Vagina (tissue), 2 donors: Measurements from ENCODE around the gene SEC11A.

Source experiments
- CTCF ChIP-seq, 3 experiments: fragments of 450-650 bp in 2 of 3; fragments of 200-600 bp in 1 of 3; sonication (generic) in 1 of 3; IDR thresholded peaks; one replicate each; pipeline ENCODE4 v1.5.1; 2017 to 2019; ENCODE audit warnings: antibody characterized with exemption in 3 of 3, mild to moderate bottlenecking in 2 of 3, moderate library complexity in 2 of 3
- POLR2A ChIP-seq, 2 donors: fragments of 450-650 bp; IDR thresholded peaks; one replicate each; pipeline ENCODE4 v1.6.1; 2017; ENCODE audit warnings: antibody characterized with exemption in 2 of 2, mild to moderate bottlenecking in 2 of 2, moderate library complexity in 2 of 2
- POLR2AphosphoS5 ChIP-seq, 2 donors: sonication (generic); formaldehyde crosslinking; IDR thresholded peaks; one replicate each; pipeline ENCODE4 v1.9.0; 2017; ENCODE audit warnings: antibody characterized with exemption in 2 of 2, mild to moderate bottlenecking in 2 of 2, low read depth in 1 of 2; ENCODE audit not compliant: insufficient read depth in 1 of 2

GRCh38 chr15:84740691-84741090 lies 24.8 kb upstream of the SEC11A start:
- TF ChIP-seq CTCF (IDR thresholded peaks at IDR 0.05) (no peak), POLR2AphosphoS5 (IDR thresholded peaks at IDR 0.05; ENCODE audit: insufficient read depth in 1 of 2, low read depth in 1 of 2) (no peak), POLR2A (IDR thresholded peaks at IDR 0.05) (no peak)
